GM12892 (cell line): Measurements from ENCODE around the gene GABRB1.

Source experiments
- DNase-seq: peaks from one replicate; pipeline ENCODE4 v3.0.0; 2011; ENCODE audit not compliant: insufficient read length
- FAIRE-seq: peaks from 2 replicates; lab custom pipeline; 2011; peaks lifted over from hg19 to GRCh38; lab: Jason Lieb, UNC
- POLR2A ChIP-seq: IDR thresholded peaks from 2 replicates; pipeline ENCODE4 v1.6.1; 2011; ENCODE audit warnings: low read depth, low read length, control low read depth
- POLR2AphosphoS5 ChIP-seq: IDR thresholded peaks from 2 replicates; pipeline ENCODE4 v1.6.1; 2011; ENCODE audit warnings: low read depth, low read length, control low read depth
- TAF1 ChIP-seq: IDR thresholded peaks from 2 replicates; pipeline ENCODE4 v1.6.1; 2011; ENCODE audit warnings: low read depth, mild to moderate bottlenecking, control low read depth, low read length, borderline replicate concordance

Gene GABRB1

DNA sequence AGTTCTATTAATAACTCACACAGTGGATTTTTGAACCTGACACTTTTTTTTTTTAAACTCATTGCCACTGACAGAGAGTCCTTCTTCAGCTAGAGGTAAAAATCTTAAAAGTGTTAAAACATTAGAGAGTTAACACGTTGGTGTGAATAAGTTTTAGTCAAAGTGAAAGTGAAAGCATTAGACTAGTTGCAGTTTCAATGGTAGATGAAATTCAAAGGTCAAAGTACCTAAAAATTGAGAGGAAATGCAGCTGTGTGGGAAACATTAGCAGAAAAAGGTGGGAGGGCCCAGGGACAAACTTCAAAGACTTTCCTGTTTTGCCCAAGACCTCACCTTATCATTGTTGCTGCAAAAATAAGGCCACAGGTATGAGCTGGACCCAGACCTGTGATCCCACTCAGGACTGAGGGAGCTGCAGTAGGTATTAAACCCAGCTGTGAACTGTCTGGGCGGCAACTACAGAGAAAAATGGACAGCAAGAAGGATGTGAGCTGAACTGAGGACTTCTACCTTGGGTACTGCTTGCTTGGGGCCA lies 20.4 kb upstream of the GABRB1 start:
- DNase-seq, result no peak
- TF ChIP-seq POLR2A (no peak), POLR2AphosphoS5 (no peak), TAF1 (no peak)
- peak; percentile 70 for FAIRE-seq

GRCh38 chr4:47012676-47013075 lies 18.7 kb upstream of the GABRB1 start:
- DNase-seq (no peak), FAIRE-seq (no peak)
- TF ChIP-seq POLR2A (no peak), TAF1 (no peak), POLR2AphosphoS5 (no peak)

GRCh38 chr4:47013373-47013772 lies 18.0 kb upstream of the GABRB1 start:
- TF ChIP-seq TAF1, result no peak
- TF ChIP-seq POLR2AphosphoS5, result no peak
- no peak for TF ChIP-seq POLR2A
- FAIRE-seq, result no peak
- no peak for DNase-seq

- TF ChIP-seq POLR2AphosphoS5 (no peak), TAF1 (no peak), POLR2A (no peak)
- FAIRE-seq, result no peak
- no peak for DNase-seq
These were observed 14.3 kb upstream of the GABRB1 start for GRCh38 chr4:47017081-47017480.

- no peak for FAIRE-seq
These were observed 13.9 kb upstream of the GABRB1 start for GRCh38 chr4:47017494-47017893.

DNA sequence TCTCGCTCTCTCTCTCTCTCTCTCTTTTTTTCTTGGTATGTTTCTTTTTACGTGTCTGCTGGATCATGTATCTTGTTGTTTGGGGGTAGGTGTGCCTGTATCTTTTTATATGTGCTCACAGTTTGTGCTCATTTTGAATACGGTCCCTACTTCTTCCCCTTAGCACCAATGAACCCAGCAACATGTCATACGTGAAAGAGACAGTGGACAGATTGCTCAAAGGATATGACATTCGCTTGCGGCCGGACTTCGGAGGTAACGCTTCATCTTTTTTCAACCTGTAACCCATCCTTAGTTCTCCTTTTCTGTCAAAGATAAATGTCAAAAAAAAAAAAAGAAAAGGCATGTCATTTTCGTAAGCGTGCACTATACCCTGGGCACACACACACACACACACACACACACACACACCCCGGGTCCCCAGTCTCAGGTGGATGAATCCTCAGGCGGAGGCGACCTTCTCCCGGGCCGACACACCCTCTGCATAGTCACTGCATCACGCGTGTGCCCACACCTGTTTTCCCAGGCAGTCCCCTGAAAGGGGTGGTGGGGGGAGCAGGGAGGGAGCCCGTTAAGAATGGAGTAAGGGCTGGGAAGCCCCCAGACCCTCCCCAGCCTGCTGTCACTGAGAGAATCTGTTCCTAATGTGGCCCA lies 511 bp downstream of the GABRB1 start:
- DNase-seq, result no peak
- FAIRE-seq, result peak; percentile 51
- TF ChIP-seq TAF1, result no peak
- TF ChIP-seq POLR2AphosphoS5, result no peak

More at GRCh38 chr4:47017494-47017893, 13.9 kb upstream of the GABRB1 start:
- no peak for DNase-seq
- no peak for TF ChIP-seq POLR2AphosphoS5
- TF ChIP-seq TAF1, result no peak
- no peak for TF ChIP-seq POLR2A

DNA sequence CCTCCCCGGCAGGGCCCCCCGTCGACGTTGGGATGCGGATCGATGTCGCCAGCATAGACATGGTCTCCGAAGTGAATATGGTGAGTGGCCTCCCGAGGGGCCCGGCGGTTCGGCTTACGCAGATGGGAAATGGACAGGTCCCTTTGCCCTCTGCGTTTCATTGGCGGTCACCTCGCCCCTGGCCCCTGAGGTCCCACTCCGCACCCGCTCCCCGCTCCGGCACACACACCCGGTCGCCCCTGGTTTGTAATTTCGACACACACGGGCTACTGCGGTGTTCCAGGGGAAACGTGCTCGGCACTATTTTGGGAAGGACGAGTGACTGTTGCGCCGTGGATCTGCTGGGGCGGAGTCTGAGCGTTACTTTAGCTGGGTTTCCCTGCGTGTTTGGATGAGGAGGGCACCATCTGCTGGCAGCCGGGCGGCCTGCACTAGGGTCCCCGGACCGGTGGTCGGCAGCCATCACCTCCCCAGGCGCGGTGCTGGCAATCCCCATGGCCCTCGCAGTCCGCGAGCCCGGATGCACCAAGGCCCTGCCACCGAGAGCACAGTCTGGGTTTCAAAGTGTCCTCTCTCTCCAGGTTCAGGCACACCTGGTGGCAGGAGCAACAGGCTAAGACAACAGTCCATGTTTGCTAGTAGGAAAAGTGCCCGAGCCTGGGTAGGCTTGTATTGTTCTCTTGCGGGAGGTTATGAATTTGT lies 1.2 kb downstream of the GABRB1 start:
- DNase-seq (peak; percentile 25), FAIRE-seq (peak; percentile 85)
- TF ChIP-seq POLR2A (no peak), POLR2AphosphoS5 (no peak), TAF1 (no peak)

DNA sequence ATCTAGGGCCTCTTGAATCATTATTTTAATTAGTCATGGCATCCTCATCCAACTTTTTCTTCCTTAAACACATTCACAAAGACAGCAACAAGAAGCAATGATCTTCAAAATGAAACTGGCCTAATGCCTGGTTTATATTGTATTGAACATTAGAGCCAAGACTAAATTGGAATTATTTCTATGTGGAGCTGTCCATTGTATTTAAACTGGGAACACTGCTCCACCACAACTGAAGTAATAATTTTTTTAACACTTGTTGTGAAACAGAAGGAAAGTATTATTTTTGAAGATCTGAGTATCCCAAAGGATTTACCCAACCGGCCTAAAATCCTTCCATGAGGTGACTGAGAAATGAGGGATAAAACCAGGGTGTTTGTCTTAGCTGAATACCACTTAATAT lies 6.9 kb downstream of the GABRB1 start:
- DNase-seq (no peak), FAIRE-seq (no peak)
- TF ChIP-seq TAF1, result no peak
- TF ChIP-seq POLR2AphosphoS5, result no peak
- TF ChIP-seq POLR2A, result no peak

DNA sequence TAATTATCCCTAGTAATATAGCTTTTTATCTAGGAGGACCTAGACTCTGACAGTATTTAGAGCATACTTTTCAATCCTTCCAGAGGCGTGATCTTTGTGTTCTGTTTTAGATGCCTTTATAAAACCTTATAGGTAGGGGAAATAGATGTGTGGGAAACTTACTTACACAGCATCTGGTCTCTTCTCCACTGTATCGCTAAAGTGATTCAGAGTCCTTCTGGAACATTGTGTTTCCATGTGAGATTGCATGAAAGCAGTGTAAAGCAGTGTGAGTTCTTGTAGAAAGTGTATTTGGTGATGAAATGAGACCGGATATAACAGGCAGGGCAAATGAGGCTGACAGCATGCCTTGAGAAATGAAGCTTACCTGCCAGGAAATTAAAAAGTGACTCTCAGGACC lies 9.5 kb downstream of the GABRB1 start:
- FAIRE-seq, result no peak
- DNase-seq, result no peak
- TF ChIP-seq POLR2A, result no peak
- no peak for TF ChIP-seq TAF1
- TF ChIP-seq POLR2AphosphoS5, result no peak

DNA sequence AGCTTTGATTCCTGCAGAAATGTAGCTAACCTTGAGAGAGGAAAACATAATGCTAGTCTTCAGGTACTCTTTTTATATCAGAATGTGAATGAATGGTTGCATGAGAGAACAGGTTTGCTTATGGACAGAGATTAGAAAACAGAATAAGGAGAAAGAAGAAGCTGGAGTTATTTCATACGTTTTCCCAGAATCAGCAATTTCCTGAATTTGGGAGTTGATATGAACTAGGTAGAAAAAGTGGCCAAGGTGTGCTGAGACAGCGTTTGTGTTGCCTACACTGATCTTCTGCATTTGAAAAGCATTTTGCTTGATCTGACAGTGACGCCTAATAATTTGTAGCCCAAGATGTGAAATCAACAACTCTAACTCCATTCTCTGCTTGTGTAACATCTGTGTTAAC lies 12.5 kb downstream of the GABRB1 start:
- TF ChIP-seq TAF1 (no peak), POLR2AphosphoS5 (no peak), POLR2A (no peak)
- no peak for DNase-seq
- no peak for FAIRE-seq

DNA sequence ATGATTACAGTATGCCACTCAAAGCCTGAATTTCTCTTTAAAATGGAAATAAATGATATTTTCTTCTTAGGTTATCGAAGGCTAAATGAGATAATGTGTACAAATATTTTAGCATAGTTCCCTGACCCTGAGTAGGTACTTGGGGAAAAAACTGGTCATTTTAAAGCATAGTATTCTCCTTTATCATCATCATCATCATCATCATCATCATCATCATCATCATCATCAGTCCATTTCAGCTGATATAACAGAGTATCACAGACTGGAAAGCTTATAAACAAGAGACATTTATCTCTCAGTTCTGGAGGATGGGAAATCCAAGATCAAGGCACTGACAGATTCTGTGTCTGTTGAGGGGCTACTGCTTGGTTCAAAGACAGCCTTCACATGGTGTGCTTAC lies 13.9 kb downstream of the GABRB1 start:
- TF ChIP-seq TAF1, result no peak
- no peak for FAIRE-seq
- no peak for DNase-seq

GRCh38 chr4:47049347-47049746 lies 18.0 kb downstream of the GABRB1 start:
- DNase-seq (no peak), FAIRE-seq (no peak)
- TF ChIP-seq POLR2A (no peak), TAF1 (no peak), POLR2AphosphoS5 (no peak)
